GM23338 (cell line): ENCODE results near the gene PCK2. TPM values are rescaled to one million over a fixed set of nuclear protein-coding genes. Genes with fewer than 3 reads are reported as not detected.

Experiments
- ATAC-seq: fragments of 200-7000 bp; cut with Tn5 transposase; 3 replicates; pipeline ENCODE4 v1.9.1; 2020
- DNase-seq: peaks from one replicate; pipeline ENCODE4 v3.0.0-alpha.2; 2015; ENCODE audit warnings: low spot score
- H2AFZ ChIP-seq: fragments of 200-600 bp; sonication (generic); 2 replicates; pipeline ENCODE4 v1.8.0; 2016; ENCODE audit warnings: antibody characterized with exemption, mild to moderate bottlenecking, moderate library complexity
- H3F3A ChIP-seq: fragments of 200-600 bp; sonication (generic); replicated peaks from 2 replicates; pipeline ENCODE4 v1.8.0; 2017; ENCODE audit warnings: antibody characterized with exemption, mixed run types, low read depth
- H3K27ac ChIP-seq: fragments of 200-600 bp; sonication (generic); 2 replicates; pipeline ENCODE4 v1.6.1; 2016; ENCODE audit warnings: low read depth
- H3K27me3 ChIP-seq: fragments of 200-600 bp; sonication (generic); 2 replicates; pipeline ENCODE4 v1.8.0; 2016; ENCODE audit warnings: mild to moderate bottlenecking, mixed run types, moderate library complexity; ENCODE audit not compliant: insufficient read depth
- H3K36me3 ChIP-seq: fragments of 200-600 bp; sonication (generic); 2 replicates; pipeline ENCODE4 v1.8.0; 2016; ENCODE audit warnings: mild to moderate bottlenecking; ENCODE audit not compliant: insufficient read depth
- H3K4me1 ChIP-seq: fragments of 200-600 bp; sonication (generic); 2 replicates; pipeline ENCODE4 v1.8.0; 2016; ENCODE audit warnings: mild to moderate bottlenecking, moderate library complexity; ENCODE audit not compliant: insufficient read depth
- H3K4me2 ChIP-seq: fragments of 200-600 bp; sonication (generic); 2 replicates; pipeline ENCODE4 v1.7.1; 2017; ENCODE audit warnings: mixed run types
- H3K4me3 ChIP-seq: fragments of 200-600 bp; sonication (generic); 2 replicates; pipeline ENCODE4 v1.6.1; 2016; ENCODE audit warnings: mixed run types
- H3K79me2 ChIP-seq: fragments of 200-600 bp; sonication (generic); replicated peaks from 2 replicates; pipeline ENCODE4 v1.8.0; 2017; ENCODE audit warnings: mild to moderate bottlenecking; ENCODE audit not compliant: insufficient read depth
- H3K9me2 ChIP-seq: fragments of 200-600 bp; sonication (generic); 2 replicates; pipeline ENCODE4 v1.8.0; 2017; ENCODE audit not compliant: insufficient read depth
- H4K20me1 ChIP-seq: fragments of 200-600 bp; sonication (generic); replicated peaks from 2 replicates; pipeline ENCODE4 v1.8.0; 2017; ENCODE audit warnings: mild to moderate bottlenecking; ENCODE audit not compliant: insufficient read depth
- H3K27ac Mint-ChIP-seq: 2 replicates; pipeline ENCODE4 v1.8.0; 2020; ENCODE audit warnings: inconsistent platforms, mild to moderate bottlenecking, moderate library complexity, mixed read lengths
- H3K27me3 Mint-ChIP-seq: 3 replicates; pipeline ENCODE4 v1.8.0; 2022; ENCODE audit warnings: low read depth, mild to moderate bottlenecking, moderate library complexity, mixed read lengths, inconsistent platforms; ENCODE audit not compliant: insufficient read depth, poor library complexity
- H3K36me3 Mint-ChIP-seq: 3 replicates; pipeline ENCODE4 v1.8.0; 2021; ENCODE audit warnings: low read depth, mild to moderate bottlenecking, inconsistent platforms, moderate library complexity, mixed read lengths
- H3K4me1 Mint-ChIP-seq: 3 replicates; pipeline ENCODE4 v1.8.0; 2020; ENCODE audit warnings: mild to moderate bottlenecking, inconsistent platforms, mixed read lengths
- H3K4me3 Mint-ChIP-seq: 3 replicates; pipeline ENCODE4 v1.8.0; 2021; ENCODE audit warnings: moderate library complexity, mild to moderate bottlenecking, inconsistent platforms, mixed read lengths
- H3K9me3 Mint-ChIP-seq: 3 replicates; pipeline ENCODE4 v1.8.0; 2020; ENCODE audit warnings: moderate library complexity, mild to moderate bottlenecking, inconsistent platforms, mixed read lengths
- CREB1 ChIP-seq: fragments of 250-450 bp; sonication (Bioruptor Pico); IDR thresholded peaks from 2 replicates; pipeline ENCODE4 v1.5.0; 2020; ENCODE audit warnings: low read depth, mild to moderate bottlenecking, moderate library complexity
- CTCF ChIP-seq, 2 experiments: fragments of 200-600 bp in 1 of 2; sonication (generic) in 1 of 2; conservative IDR thresholded peaks; 2 replicates each; pipeline versions ENCODE4 v1.5.1 to v1.6.1; 2016 to 2017; ENCODE audit warnings: antibody characterized with exemption in 2 of 2, low read depth in 2 of 2, mild to moderate bottlenecking in 2 of 2, moderate library complexity in 1 of 2
- ETS1 ChIP-seq: IDR thresholded peaks from 2 replicates; pipeline ENCODE4 v1.6.1; 2016; ENCODE audit warnings: antibody characterized with exemption
- EZH2 ChIP-seq: fragments of 200-600 bp; sonication (generic); IDR thresholded peaks from one replicate; pipeline ENCODE4 v1.8.0; 2017; ENCODE audit warnings: antibody characterized with exemption, mild to moderate bottlenecking, low read depth; ENCODE audit not compliant: unreplicated experiment
- EZH2phosphoT487 ChIP-seq: fragments of 200-600 bp; sonication (generic); IDR thresholded peaks from one replicate; pipeline ENCODE4 v1.8.1; 2018; ENCODE audit warnings: antibody characterized with exemption; ENCODE audit not compliant: unreplicated experiment
- JUNB ChIP-seq: IDR thresholded peaks from one replicate; pipeline ENCODE4 v1.6.1; 2016; ENCODE audit warnings: antibody characterized with exemption; ENCODE audit not compliant: unreplicated experiment
- NANOG ChIP-seq: IDR thresholded peaks from 2 replicates; pipeline ENCODE4 v1.6.1; 2016; ENCODE audit warnings: antibody characterized with exemption, borderline replicate concordance
- POLR2AphosphoS5 ChIP-seq: IDR thresholded peaks from 2 replicates; pipeline ENCODE4 v1.6.1; 2016; ENCODE audit warnings: antibody characterized with exemption, low read depth
- REST ChIP-seq: IDR thresholded peaks from one replicate; pipeline ENCODE4 v1.6.1; 2018; ENCODE audit warnings: antibody characterized with exemption; ENCODE audit not compliant: unreplicated experiment
- STAT1 ChIP-seq: IDR thresholded peaks from one replicate; pipeline ENCODE4 v1.6.1; 2016; ENCODE audit warnings: antibody characterized with exemption; ENCODE audit not compliant: unreplicated experiment
- ZNF114 ChIP-seq: fragments of 250-450 bp; sonication (Bioruptor Pico); IDR thresholded peaks from 2 replicates; pipeline ENCODE4 v1.5.0; 2020; ENCODE audit warnings: mild to moderate bottlenecking, moderate library complexity
- ZNF331 ChIP-seq: fragments of 250-450 bp; sonication (Bioruptor Pico); IDR thresholded peaks from 2 replicates; pipeline ENCODE4 v1.5.0; 2020; ENCODE audit warnings: low read depth, mild to moderate bottlenecking, moderate library complexity
- ZNF462 ChIP-seq: fragments of 250-450 bp; sonication (Bioruptor Pico); IDR thresholded peaks from 2 replicates; pipeline ENCODE4 v1.5.0; 2020; ENCODE audit warnings: mild to moderate bottlenecking, moderate library complexity
- polyA plus RNA-seq: library from polyadenylated mRNA; unstranded; fragments of >200 nt; fragmentation: Nextera tagmentation; extraction: Ambion mirVana; gene quantifications from 2 replicates; pipeline ENCODE4 v1.2.1, GENCODE V29; 2016
- total RNA-seq: library from RNA; depleted of rRNA; stranded (reverse); fragments of >200 nt; shearing (Covaris generic); gene quantifications from 2 replicates; pipeline ENCODE4 v1.2.3, GENCODE V29; 2014

Gene PCK2
- total and polyA plus RNA-seq, 2 experiments from 2014 or later = 53.5 to 103 TPM

GRCh38 chr14:24083462-24083861 lies 10.6 kb upstream of the PCK2 start:
- TF ChIP-seq JUNB = no peak
- no peak for TF ChIP-seq ETS1
- TF ChIP-seq ZNF462 (CRISPR knock-in tag) = no peak
- no peak for TF ChIP-seq CREB1 (CRISPR knock-in tag)
- TF ChIP-seq STAT1 = no peak
- no peak for TF ChIP-seq NANOG
- TF ChIP-seq EZH2 = no peak
- TF ChIP-seq POLR2AphosphoS5 = no peak
- TF ChIP-seq EZH2phosphoT487 = no peak
- no peak for TF ChIP-seq ZNF331 (CRISPR knock-in tag)
- TF ChIP-seq ZNF114 (CRISPR knock-in tag) = no peak
- no peak for TF ChIP-seq CTCF (conservative IDR thresholded peaks at IDR 0.05; ENCODE audit: low read depth in 2 of 2)
- TF ChIP-seq REST = no peak
- H3K79me2 ChIP-seq = no peaks in the 10 kb centered on the region
- Mint-ChIP-seq H3K27ac (no peak overlapping the region), H3K9me3 (no peaks in the 10 kb centered on the region), H3K4me3 (no peak overlapping the region), H3K4me1 (peaks cover 27% of the 10 kb centered on the region), H3K36me3 (no peaks in the 10 kb centered on the region; the same call in 2 of the 3 replicates), H3K27me3 (peaks cover 31% of the 10 kb centered on the region)
- H3F3A ChIP-seq = peaks cover 15% of the 10 kb centered on the region; the same call in 1 of the 2 replicates
- ATAC-seq (no peak), DNase-seq (no peak)
- no peaks in the 10 kb centered on the region for H3K9me2 ChIP-seq
- H4K20me1 ChIP-seq = no peaks in the 10 kb centered on the region
- peaks cover 14% of the 10 kb centered on the region; the same call in 1 of the 2 replicates for H3K27me3 ChIP-seq
- peaks cover 19% of the 10 kb centered on the region for H3K4me1 ChIP-seq
- no peaks in the 10 kb centered on the region for H3K36me3 ChIP-seq
- no peak overlapping the region for H3K4me3 ChIP-seq
- no peak overlapping the region for H3K27ac ChIP-seq
- no peak overlapping the region for H3K4me2 ChIP-seq
- H2AFZ ChIP-seq = no peak overlapping the region
